GM12873 (cell line): ENCODE data around the gene MEIOSIN.

Experiments
- TF ChIP-seq, protein P1 (sequence below): IDR thresholded peaks from 2 replicates; pipeline ENCODE4 v1.5.1; 2012; ENCODE audit warnings: low read depth, mild to moderate bottlenecking, moderate library complexity, low read length, control low read depth; ENCODE audit not compliant: insufficient read depth; ENCODE audit errors: missing control alignments

MEIOSIN gene

DNA sequence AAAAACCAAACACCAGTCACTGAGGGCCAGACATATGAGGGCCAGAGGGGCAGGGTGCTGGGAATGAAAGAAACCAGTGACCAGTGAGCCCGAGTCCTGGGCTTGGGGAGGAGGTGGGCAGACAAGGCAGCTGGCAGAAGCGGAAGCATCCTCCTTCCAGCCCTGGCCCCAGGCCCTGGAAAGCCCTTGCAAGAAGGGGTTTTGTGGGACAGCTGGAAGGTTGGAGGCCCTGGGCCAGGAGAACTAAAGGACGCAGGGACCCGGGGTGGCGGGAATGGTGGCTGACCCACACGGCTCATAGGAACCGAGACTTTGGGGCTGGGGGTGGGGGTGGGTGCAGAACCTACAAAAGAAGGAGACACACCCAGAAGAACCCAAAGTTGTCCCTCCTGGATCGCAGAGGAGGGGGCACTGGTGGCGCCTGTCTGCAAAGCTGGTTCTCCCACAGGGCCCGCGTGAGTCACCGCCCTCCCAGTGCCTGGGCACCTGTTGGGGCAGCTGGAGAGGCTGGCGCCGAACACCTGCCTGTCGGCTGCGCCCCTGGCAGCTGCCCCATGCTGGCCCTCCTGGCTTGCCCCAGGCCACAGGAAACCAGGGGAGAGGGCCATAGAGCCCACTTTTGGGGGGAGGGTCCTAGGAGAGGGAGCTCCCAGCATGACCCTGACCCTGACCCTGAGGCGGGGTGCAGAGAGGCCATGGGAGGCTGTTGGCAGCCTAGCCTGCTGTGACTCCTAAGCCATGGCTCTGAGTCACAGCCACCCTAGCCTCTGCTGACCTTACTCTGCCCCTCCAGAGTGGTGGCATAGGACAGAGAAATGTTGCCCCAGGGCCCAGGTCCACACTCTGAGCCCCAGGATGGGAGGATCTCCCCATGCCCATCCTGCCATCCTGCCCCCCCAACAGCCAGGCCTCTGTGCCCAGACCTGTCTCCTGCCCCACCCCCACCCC is 48.2 kb downstream of the MEIOSIN start:
- TF ChIP-seq, protein P1, sequence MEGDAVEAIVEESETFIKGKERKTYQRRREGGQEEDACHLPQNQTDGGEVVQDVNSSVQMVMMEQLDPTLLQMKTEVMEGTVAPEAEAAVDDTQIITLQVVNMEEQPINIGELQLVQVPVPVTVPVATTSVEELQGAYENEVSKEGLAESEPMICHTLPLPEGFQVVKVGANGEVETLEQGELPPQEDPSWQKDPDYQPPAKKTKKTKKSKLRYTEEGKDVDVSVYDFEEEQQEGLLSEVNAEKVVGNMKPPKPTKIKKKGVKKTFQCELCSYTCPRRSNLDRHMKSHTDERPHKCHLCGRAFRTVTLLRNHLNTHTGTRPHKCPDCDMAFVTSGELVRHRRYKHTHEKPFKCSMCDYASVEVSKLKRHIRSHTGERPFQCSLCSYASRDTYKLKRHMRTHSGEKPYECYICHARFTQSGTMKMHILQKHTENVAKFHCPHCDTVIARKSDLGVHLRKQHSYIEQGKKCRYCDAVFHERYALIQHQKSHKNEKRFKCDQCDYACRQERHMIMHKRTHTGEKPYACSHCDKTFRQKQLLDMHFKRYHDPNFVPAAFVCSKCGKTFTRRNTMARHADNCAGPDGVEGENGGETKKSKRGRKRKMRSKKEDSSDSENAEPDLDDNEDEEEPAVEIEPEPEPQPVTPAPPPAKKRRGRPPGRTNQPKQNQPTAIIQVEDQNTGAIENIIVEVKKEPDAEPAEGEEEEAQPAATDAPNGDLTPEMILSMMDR: no peak

DNA sequence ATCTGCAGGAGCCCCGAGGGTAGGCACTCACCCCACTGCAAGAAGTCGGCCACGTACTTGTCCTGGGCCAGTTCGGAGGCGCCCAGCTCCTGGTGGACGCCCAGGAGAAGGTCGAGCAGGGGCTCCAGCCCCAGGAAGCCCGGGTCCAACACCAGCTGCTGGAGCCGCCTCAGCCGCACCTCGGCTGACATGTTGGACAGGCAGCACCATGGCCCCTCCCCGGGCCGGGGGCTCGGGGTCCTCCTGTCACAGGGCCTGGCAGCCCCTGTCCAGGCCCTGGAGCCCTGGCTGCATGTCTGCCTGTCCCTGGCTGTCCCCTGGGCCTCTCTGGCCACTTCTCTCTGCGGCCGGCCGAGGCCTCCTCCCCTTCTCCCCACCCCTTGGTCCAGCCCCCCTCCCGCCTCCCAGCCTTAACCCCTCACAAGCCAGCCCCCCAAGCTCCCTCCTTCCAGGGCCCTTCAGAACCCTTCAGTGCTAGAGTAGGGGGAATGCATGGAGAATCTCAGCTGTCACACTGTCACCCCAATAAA is 49.0 kb downstream of the MEIOSIN start, which contains the start of gene DMPK:
Gene DMPK, minus strand, starts transcription at position 329 of the 530 bp plus-strand sequence. Its CDS starts 138 bp downstream, at position 191.
- TF ChIP-seq, protein P1: no peak

DNA sequence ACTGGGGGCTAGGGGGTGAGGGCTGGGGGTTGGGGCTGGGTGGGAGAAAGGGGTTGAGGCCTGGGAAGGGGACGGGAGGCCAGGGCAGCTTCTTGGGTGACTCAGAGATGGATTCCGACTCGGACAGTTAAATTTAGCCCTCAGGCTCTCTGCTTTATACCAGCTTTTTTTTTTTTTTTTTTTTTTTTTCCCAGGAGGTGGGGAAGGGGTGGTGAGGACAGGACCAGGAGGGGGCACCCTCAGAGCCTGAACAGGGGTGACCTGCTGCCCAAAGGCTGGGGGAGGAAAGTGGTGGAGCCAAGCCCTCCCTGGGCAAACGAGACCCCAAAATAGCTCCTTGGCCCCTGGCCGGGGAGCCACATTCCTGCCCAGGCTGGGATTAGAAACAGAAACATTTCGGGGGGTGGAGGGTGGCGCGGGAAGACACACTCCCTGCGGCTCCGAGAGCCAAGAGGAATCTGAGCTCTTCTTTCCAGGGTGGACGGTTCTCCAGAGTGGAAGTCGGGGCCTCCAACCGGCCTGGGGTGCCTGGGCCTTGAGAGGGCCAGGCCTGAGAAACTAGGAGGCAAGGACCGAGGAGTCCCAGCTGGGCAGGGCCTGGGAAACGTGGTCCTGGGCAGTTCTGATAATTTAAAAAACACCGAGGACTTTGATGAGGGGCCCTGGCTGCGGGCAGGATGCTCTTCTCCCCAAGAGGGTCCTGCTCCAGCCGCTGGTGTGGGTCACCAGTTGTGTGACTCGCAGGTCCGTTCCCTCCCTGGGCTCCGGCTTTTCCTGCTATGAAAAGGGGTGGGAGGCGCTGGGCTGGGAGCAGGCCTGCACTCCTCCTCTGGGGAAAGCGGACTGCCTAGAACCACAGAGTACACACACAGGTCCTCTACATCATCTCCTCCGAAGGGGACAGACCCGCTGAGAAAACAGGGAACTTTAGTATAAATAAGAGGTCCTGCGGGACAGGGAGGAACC is 49.9 kb downstream of the MEIOSIN start:
- TF ChIP-seq, protein P1: no peak

DNA sequence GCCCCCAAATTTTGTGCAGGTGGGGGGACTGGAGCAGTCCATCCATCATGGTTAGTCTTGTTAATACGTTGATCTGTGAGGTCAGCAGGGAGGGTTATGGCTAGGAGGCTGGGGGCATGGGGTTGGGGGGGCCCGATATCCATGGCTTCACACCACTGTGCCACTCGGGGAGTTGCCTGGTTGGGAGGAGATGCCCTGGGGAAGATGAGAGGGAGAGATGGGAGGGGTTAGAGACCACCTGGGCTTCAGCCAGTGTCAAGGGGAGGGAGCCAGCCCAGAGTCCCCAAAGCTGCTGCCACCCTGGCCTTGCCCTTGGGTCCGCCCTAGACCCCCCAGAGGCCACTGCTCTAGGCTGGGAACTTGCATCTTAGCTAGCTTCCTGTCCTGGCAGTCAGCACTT is 50.9 kb downstream of the MEIOSIN start:
- TF ChIP-seq, protein P1: no peak

DNA sequence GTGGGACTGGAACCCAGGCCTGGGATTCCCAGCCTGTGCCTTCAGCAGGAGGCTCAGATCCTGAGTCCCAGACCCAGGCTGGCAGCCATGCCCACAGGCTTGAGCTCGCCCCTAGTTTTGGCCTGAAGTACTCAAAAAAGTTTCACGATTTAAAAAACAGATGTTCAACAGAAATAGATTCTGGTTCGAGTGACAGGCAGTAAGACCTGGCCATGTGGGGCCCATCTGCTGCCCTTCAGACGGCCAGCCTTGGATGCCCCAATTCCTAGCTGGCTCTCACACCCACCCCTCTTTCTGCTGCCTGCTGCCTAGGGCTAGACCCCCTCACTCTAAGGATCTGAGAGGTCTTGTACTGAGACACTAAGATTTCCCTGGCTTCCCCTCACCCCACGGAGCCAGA is 51.9 kb downstream of the MEIOSIN start:
- TF ChIP-seq, protein P1: no peak

DNA sequence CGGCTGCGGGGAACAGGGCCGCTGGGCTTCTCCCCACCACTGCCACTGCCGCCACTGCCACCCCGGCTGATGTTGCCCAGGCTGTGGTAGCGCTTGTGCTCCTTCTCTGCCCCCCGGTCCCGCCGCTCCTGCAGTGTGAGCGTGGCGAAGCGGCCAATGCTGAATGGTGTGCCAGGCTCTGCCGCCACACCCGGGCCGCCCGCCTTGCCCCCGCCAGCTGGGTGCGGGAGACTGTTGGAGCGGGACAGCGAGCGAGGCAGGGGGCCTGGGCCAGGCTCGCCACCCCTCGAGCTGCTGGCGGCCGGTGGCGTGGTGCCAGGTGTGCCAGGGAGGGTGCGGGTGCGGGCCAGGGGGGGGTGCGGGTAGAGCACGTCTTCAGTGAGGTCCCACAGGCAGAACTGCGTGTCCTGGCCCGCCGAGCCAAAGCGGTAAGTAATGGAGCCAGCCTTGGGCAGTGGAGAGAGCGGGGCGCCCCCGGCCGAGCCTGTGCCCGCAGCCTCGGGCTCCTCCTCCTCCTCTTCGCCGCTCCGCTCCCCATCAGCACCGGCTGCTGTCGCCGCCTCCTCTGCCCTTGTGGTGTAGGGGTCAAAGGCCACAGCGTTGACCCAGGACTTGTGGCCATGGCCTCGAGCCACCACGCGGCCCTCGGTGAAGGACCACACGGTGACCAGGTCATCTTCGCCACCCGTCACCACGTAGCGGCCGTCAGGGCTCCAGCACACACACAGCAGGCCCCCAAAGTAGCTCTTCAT is 52.7 kb downstream of the MEIOSIN start:
- TF ChIP-seq, protein P1: no peak
